ENCODE data around the gene KRT7. TPM values are rescaled to one million over a fixed set of nuclear protein-coding genes. Genes with fewer than 3 reads are reported as not detected.

The KRT7 gene
- total RNA-seq, 4 donors from 2014 or later: 0.47 to 78.7 (median 4.3) TPM

DNA sequence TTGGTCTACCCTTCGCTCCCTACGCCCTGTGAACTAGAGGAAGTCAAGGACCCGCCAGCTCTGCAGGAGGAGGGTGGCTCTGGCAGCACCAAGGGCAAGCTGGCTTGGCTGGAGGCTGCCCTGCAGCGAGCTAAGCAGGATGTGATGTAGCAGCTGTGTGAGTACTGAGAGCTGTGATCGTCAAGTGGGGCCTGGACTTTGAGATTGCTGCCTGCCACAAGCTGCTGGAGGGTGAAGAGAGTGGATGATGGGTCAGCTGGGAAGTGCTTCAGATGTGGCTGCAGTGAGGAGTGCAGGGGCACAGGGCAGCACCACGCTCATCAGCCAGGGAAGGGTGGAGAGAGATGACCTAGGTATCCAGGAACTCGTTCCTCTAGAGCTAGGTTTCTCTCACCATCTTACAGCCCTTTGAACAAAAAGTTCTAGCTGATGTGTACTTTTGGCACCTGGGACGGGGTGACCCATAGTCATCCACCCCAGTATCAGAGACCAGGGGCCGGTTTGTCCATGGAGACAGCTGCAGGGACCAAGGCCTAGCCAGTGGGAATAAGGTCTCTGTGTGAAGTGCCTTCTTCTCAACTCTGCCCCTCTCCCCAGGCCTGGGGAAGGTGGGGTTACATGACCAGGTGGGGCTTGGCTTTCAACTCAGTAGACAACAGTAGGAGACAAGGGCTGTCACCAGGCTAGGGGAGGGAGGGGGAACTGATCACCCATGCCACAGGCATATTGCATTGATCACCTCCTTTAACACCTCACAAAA is 44.6 kb downstream of the KRT7 start:
- H3K27me3 ChIP-seq: peaks cover 4% of the 10 kb centered on the region
- 100% methylated on average over 1 of the region's 9 CpGs; no CpG with 5 or more reads in 1 of the 2 donors for WGBS, 2 donors (ENCODE audit: low coverage in 1 of 2)
- H3K27ac ChIP-seq: peak overlapping the region in 1 of 4 donors; percentile 94
- H3K9me3 ChIP-seq: no peaks in the 10 kb centered on the region
- H3K36me3 ChIP-seq: no peaks in the 10 kb centered on the region
- peaks cover 8 to 38% (median 28%) of the 10 kb centered on the region in 3 donors for H3K4me1 ChIP-seq
- ATAC-seq: no peak
- TF ChIP-seq EP300 (IDR thresholded peaks at IDR 0.05) (no peak), POLR2AphosphoS5 (IDR thresholded peaks at IDR 0.05) (no peak), POLR2A (IDR thresholded peaks at IDR 0.05) (no peak)
- TF ChIP-seq, protein P1, sequence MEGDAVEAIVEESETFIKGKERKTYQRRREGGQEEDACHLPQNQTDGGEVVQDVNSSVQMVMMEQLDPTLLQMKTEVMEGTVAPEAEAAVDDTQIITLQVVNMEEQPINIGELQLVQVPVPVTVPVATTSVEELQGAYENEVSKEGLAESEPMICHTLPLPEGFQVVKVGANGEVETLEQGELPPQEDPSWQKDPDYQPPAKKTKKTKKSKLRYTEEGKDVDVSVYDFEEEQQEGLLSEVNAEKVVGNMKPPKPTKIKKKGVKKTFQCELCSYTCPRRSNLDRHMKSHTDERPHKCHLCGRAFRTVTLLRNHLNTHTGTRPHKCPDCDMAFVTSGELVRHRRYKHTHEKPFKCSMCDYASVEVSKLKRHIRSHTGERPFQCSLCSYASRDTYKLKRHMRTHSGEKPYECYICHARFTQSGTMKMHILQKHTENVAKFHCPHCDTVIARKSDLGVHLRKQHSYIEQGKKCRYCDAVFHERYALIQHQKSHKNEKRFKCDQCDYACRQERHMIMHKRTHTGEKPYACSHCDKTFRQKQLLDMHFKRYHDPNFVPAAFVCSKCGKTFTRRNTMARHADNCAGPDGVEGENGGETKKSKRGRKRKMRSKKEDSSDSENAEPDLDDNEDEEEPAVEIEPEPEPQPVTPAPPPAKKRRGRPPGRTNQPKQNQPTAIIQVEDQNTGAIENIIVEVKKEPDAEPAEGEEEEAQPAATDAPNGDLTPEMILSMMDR (IDR thresholded peaks at IDR 0.05): no peak
- H3K4me3 ChIP-seq: no peak overlapping the region

- H3K4me3 ChIP-seq: peak overlapping the region; percentile 25 to 48
- H3K4me1 ChIP-seq: peaks cover 8 to 38% (median 28%) of the 10 kb centered on the region in 3 donors
- no peaks in the 10 kb centered on the region for H3K9me3 ChIP-seq
- peak; percentile 62 for ATAC-seq
- H3K36me3 ChIP-seq: no peaks in the 10 kb centered on the region
- H3K27me3 ChIP-seq: peaks cover 4% of the 10 kb centered on the region
- no peak for TF ChIP-seq POLR2A (IDR thresholded peaks at IDR 0.05)
- TF ChIP-seq POLR2AphosphoS5 (IDR thresholded peaks at IDR 0.05): peak; percentile 14
- TF ChIP-seq, protein P1 (IDR thresholded peaks at IDR 0.05): peak; percentile 84 to 99 (median 91)
- WGBS, 2 donors (ENCODE audit: low coverage in 1 of 2): 41% methylated on average over 13 of the region's 32 CpGs; no CpG with 5 or more reads in 1 of the 2 donors
- H3K27ac ChIP-seq: peak overlapping the region; percentile 78 to 94 (median 88)
These were observed 45.8 kb downstream of the KRT7 start for GRCh38 chr12:52278575-52279421.

- Histone ChIP-seq H3K4me1 (peaks cover 8 to 38% (median 28%) of the 10 kb centered on the region in 3 donors), H3K4me3 (no peak overlapping the region), H3K9me3 (no peaks in the 10 kb centered on the region), H3K36me3 (no peaks in the 10 kb centered on the region), H3K27ac (peak overlapping the region; percentile 78 to 94 (median 88)), H3K27me3 (peaks cover 4% of the 10 kb centered on the region)
- no peak for ATAC-seq
- WGBS, 2 donors (ENCODE audit: low coverage in 1 of 2): 78 to 87% methylated on average over 7 to 8 of the region's 14 CpGs
- TF ChIP-seq, protein P1 (IDR thresholded peaks at IDR 0.05): peak in 2 of 4 experiments; percentile 12 to 18
- TF ChIP-seq POLR2AphosphoS5 (IDR thresholded peaks at IDR 0.05): no peak
These were observed 46.6 kb downstream of the KRT7 start for GRCh38 chr12:52279422-52280318.

- H3K9me3 ChIP-seq: no peaks in the 10 kb centered on the region
- ATAC-seq: peak; percentile 92
- H3K36me3 ChIP-seq: no peaks in the 10 kb centered on the region
- H3K27ac ChIP-seq: peak overlapping the region; percentile 78 to 94 (median 88)
- H3K4me1 ChIP-seq: peaks cover 8 to 38% (median 28%) of the 10 kb centered on the region in 3 donors
- TF ChIP-seq, protein P1 (IDR thresholded peaks at IDR 0.05): no peak
- TF ChIP-seq EP300 (IDR thresholded peaks at IDR 0.05) (peak; percentile 93), POLR2A (IDR thresholded peaks at IDR 0.05) (no peak), POLR2AphosphoS5 (IDR thresholded peaks at IDR 0.05) (peak; percentile 93)
- H3K27me3 ChIP-seq: peaks cover 4% of the 10 kb centered on the region
- 14 to 30% methylated on average over 2 of the region's 3 CpGs for WGBS, 2 donors (ENCODE audit: low coverage in 1 of 2)
- H3K4me3 ChIP-seq: no peak overlapping the region
These were observed 47.3 kb downstream of the KRT7 start for GRCh38 chr12:52280319-52280795.

All from gastroesophageal sphincter (tissue), 4 donors.